GM18526 (cell line): ENCODE measurements around the gene GRAPL.
"Not testable (repeated sequence)": the region's sequence is repeated elsewhere in the genome, so short reads cannot be mapped to it uniquely, and the experiment has no call there.

Source experiments
- POLR2A ChIP-seq: IDR thresholded peaks from 3 replicates; pipeline ENCODE4 v1.6.1; 2011; ENCODE audit not compliant: insufficient read length; ENCODE audit errors: extremely low read depth

GRAPL gene

DNA sequence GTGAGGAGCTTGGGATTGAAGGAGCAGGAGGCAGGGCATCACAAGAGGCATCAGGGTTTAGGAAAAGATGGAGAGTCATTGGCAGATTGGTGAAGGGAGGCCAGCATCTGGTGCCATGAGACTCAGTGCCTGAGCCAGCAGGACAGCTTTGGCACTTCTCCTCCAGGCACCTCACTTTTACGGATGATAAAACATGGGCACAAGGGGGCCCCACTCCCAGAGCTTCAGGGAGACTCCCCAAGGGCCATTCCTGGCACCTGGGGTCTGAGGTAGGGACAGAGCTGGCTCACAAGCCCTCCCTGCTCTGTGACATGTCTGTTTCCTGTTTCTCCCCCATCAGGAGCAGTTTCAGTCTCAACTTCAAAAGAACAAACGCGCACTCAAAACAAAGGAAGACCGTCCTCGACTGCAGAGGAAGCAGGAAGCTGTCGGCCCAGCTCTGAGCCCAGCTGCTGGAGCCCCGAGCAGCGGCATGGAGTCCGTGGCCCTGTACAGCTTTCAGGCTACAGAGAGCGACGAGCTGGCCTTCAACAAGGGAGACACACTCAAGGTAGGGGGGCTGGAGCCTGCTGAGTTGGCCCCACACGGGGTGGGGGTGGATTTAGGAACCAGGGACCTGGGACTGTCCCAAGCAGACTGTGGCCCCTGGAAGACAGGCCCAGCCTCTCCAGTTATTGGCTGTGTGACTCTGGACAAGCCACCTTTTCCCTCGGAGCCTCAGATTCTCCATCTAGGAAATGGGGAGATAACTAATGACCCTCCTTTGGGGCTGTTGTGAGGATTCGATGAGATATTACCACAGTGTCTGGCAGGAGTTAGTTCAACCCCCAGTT, at the start of gene GRAPL:
GRAPL (plus strand) TSS at position 442 of the 833 bp plus-strand sequence; CDS start at position 473, 31 bp downstream.
- not testable (repeated sequence) for TF ChIP-seq POLR2A
